ENCODE results near the gene PADI1.

PADI1 gene

DNA sequence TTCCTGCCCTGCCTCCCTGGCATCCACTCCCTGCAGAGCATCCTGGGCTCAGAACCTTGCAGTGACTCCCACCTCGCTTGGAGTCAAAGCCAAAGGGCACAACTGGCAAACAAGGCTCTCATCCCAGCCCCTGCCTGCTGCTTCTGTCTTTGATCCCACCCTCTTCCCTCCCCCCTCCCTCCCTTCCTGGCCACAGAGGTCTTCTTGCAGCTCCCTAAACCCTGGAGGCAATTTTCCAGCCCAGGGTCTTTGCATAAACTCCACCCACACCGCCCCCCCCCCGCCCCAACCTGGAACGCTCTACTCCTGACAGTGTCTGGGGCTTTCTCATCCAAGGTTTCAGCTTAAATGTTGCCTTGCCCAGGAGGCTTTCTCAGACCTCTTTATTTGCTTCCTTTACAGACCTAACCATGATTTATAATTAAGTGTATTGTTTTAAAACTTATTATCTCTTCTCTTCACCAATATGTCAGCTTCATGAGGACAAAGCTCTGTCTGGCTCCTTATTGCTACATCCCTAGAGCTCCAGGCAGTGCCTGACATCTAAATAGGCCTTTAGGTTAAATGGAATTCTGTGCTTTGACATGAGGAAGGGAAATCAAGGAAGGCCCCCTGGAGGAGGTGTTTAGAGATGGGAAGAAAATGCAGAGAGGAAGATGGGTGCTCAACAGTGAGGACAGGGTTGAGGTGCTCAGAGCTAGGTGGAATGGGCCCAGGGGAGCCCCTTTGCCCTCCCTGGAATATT is 37.7 kb upstream of the PADI1 start:
- Histone ChIP-seq H3K36me3 (ENCODE audit: control insufficient read depth, insufficient read depth, low read length) (no peaks in the 10 kb centered on the region), H3K9me3 (ENCODE audit: control insufficient read depth, low read length) (no peaks in the 10 kb centered on the region), H3K27me3 (ENCODE audit: control insufficient read depth, insufficient read depth, low read length) (no peaks in the 10 kb centered on the region), H3K9ac (ENCODE audit: low read length) (no peak overlapping the region), H3K4me1 (ENCODE audit: control insufficient read depth, insufficient read depth, low read length) (no peaks in the 10 kb centered on the region), H3K4me3 (ENCODE audit: low read length) (no peak overlapping the region)

GRCh38 chr1:17167786-17168090 is 37.2 kb upstream of the PADI1 start:
- Histone ChIP-seq H3K9ac (ENCODE audit: low read length) (no peak overlapping the region), H3K9me3 (ENCODE audit: control insufficient read depth, low read length) (no peaks in the 10 kb centered on the region), H3K4me1 (ENCODE audit: control insufficient read depth, insufficient read depth, low read length) (no peaks in the 10 kb centered on the region), H3K27me3 (ENCODE audit: control insufficient read depth, insufficient read depth, low read length) (no peaks in the 10 kb centered on the region), H3K4me3 (ENCODE audit: low read length) (no peak overlapping the region), H3K36me3 (ENCODE audit: control insufficient read depth, insufficient read depth, low read length) (no peaks in the 10 kb centered on the region)

GRCh38 chr1:17168091-17168876 is 36.6 kb upstream of the PADI1 start:
- H3K27me3 ChIP-seq (ENCODE audit: control insufficient read depth, insufficient read depth, low read length) = no peaks in the 10 kb centered on the region
- no peaks in the 10 kb centered on the region for H3K36me3 ChIP-seq (ENCODE audit: control insufficient read depth, insufficient read depth, low read length)
- no peaks in the 10 kb centered on the region for H3K9me3 ChIP-seq (ENCODE audit: control insufficient read depth, low read length)
- no peak overlapping the region for H3K9ac ChIP-seq (ENCODE audit: low read length)
- no peaks in the 10 kb centered on the region for H3K4me1 ChIP-seq (ENCODE audit: control insufficient read depth, insufficient read depth, low read length)
- H3K4me3 ChIP-seq (ENCODE audit: low read length) = no peak overlapping the region

- Histone ChIP-seq H3K9ac (ENCODE audit: low read length) (no peak overlapping the region), H3K36me3 (ENCODE audit: control insufficient read depth, insufficient read depth, low read length) (no peaks in the 10 kb centered on the region), H3K4me3 (ENCODE audit: low read length) (no peak overlapping the region), H3K27me3 (ENCODE audit: control insufficient read depth, insufficient read depth, low read length) (no peaks in the 10 kb centered on the region), H3K4me1 (ENCODE audit: control insufficient read depth, insufficient read depth, low read length) (no peaks in the 10 kb centered on the region), H3K9me3 (ENCODE audit: control insufficient read depth, low read length) (no peaks in the 10 kb centered on the region)
Observed at GRCh38 chr1:17170571-17170970, 34.4 kb upstream of the PADI1 start.

- no peak overlapping the region for H3K9ac ChIP-seq (ENCODE audit: low read length)
- no peaks in the 10 kb centered on the region for H3K36me3 ChIP-seq (ENCODE audit: control insufficient read depth, insufficient read depth, low read length)
Observed at GRCh38 chr1:17173217-17173616, 31.7 kb upstream of the PADI1 start.

DNA sequence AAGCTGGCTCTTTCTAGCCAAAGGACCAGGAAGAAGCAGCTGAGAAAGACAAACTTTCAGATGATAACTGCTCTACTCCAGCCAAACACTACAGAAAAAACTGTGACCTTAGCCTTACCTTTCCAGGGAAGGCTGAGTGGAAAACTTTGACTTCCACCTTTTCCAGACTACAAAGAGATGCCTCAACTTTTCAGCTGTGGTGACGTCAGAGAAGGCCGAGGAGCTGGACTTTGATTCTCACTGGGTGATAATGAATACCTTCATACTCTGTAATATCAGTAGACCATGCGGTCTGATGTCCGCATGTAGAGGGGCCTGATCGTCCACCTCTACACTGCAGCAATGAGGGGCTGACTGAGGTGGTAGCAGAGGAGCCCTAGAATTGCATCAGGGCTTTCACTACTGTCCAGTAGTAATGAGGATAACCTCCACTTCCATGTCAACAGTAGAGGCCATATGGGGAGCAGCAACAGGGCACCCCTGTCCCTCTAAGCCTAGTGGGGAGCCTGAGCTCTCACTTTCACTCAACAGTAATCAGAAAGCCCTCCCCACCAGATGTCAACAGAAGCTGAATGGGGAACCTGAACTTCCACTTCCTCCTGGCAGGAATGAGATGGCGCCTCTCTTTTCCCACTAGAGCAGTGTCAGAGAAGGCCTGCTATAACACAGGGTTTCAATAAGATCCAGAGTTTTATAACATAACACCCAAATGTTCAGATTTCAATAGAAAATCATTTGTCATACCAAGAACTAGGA is 28.4 kb upstream of the PADI1 start:
- H3K4me1 ChIP-seq (ENCODE audit: control insufficient read depth, insufficient read depth, low read length) = no peaks in the 10 kb centered on the region
- no peaks in the 10 kb centered on the region for H3K36me3 ChIP-seq (ENCODE audit: control insufficient read depth, insufficient read depth, low read length)
- H3K9ac ChIP-seq (ENCODE audit: low read length) = no peak overlapping the region
- no peaks in the 10 kb centered on the region for H3K27me3 ChIP-seq (ENCODE audit: control insufficient read depth, insufficient read depth, low read length)
- no peaks in the 10 kb centered on the region for H3K9me3 ChIP-seq (ENCODE audit: control insufficient read depth, low read length)
- no peak overlapping the region for H3K4me3 ChIP-seq (ENCODE audit: low read length)

More at GRCh38 chr1:17173217-17173616, 31.7 kb upstream of the PADI1 start:
- no peaks in the 10 kb centered on the region for H3K4me1 ChIP-seq (ENCODE audit: control insufficient read depth, insufficient read depth, low read length)
- H3K27me3 ChIP-seq (ENCODE audit: control insufficient read depth, insufficient read depth, low read length) = no peaks in the 10 kb centered on the region
- no peak overlapping the region for H3K4me3 ChIP-seq (ENCODE audit: low read length)
- H3K9me3 ChIP-seq (ENCODE audit: control insufficient read depth, low read length) = no peaks in the 10 kb centered on the region

GRCh38 chr1:17177651-17178050 is 27.3 kb upstream of the PADI1 start:
- peaks cover 3% of the 10 kb centered on the region for H3K27me3 ChIP-seq (ENCODE audit: control insufficient read depth, insufficient read depth, low read length)
- H3K9ac ChIP-seq (ENCODE audit: low read length) = no peak overlapping the region
- H3K36me3 ChIP-seq (ENCODE audit: control insufficient read depth, insufficient read depth, low read length) = no peaks in the 10 kb centered on the region
- no peaks in the 10 kb centered on the region for H3K9me3 ChIP-seq (ENCODE audit: control insufficient read depth, low read length)
- H3K4me3 ChIP-seq (ENCODE audit: low read length) = no peak overlapping the region
- H3K4me1 ChIP-seq (ENCODE audit: control insufficient read depth, insufficient read depth, low read length) = no peaks in the 10 kb centered on the region

GRCh38 chr1:17181781-17182464 is 23.0 kb upstream of the PADI1 start:
- Histone ChIP-seq H3K36me3 (ENCODE audit: control insufficient read depth, insufficient read depth, low read length) (no peaks in the 10 kb centered on the region), H3K4me1 (ENCODE audit: control insufficient read depth, insufficient read depth, low read length) (no peaks in the 10 kb centered on the region), H3K9ac (ENCODE audit: low read length) (no peak overlapping the region), H3K27me3 (ENCODE audit: control insufficient read depth, insufficient read depth, low read length) (peaks cover 3% of the 10 kb centered on the region), H3K9me3 (ENCODE audit: control insufficient read depth, low read length) (no peaks in the 10 kb centered on the region), H3K4me3 (ENCODE audit: low read length) (no peak overlapping the region)

- no peaks in the 10 kb centered on the region for H3K9me3 ChIP-seq (ENCODE audit: control insufficient read depth, low read length)
- no peaks in the 10 kb centered on the region for H3K4me1 ChIP-seq (ENCODE audit: control insufficient read depth, insufficient read depth, low read length)
- H3K9ac ChIP-seq (ENCODE audit: low read length) = no peak overlapping the region
- no peaks in the 10 kb centered on the region for H3K36me3 ChIP-seq (ENCODE audit: control insufficient read depth, insufficient read depth, low read length)
- no peak overlapping the region for H3K4me3 ChIP-seq (ENCODE audit: low read length)
- peaks cover 3% of the 10 kb centered on the region for H3K27me3 ChIP-seq (ENCODE audit: control insufficient read depth, insufficient read depth, low read length)
Observed at GRCh38 chr1:17183388-17184160, 21.4 kb upstream of the PADI1 start.

DNA sequence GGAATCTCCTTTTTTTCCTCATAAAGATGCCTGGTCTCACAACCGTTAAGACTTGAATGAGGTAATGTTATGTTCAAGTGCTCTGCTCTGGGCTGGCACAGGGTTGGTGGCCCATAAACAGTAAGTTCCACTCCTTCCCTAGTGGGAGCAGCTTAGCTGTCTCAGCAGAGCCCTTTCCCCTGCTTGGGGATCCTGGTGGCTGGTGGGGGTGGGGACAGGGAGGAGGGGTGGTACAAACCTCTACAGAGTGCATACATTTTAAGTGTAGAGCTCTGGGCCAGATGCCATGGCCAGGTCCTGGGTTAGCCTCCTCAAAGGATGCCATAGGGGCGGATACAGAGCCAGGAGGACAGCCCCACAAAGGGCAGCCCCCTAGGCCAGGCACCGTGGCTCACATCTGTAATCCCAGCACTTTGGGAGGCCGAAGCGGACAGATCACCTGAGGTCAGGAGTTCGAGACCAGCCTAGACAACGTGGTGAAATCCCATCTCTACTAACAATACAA is 20.7 kb upstream of the PADI1 start:
- Histone ChIP-seq H3K4me3 (ENCODE audit: low read length) (no peak overlapping the region), H3K9ac (ENCODE audit: low read length) (no peak overlapping the region), H3K4me1 (ENCODE audit: control insufficient read depth, insufficient read depth, low read length) (no peaks in the 10 kb centered on the region), H3K9me3 (ENCODE audit: control insufficient read depth, low read length) (no peaks in the 10 kb centered on the region), H3K27me3 (ENCODE audit: control insufficient read depth, insufficient read depth, low read length) (peaks cover 3% of the 10 kb centered on the region), H3K36me3 (ENCODE audit: control insufficient read depth, insufficient read depth, low read length) (no peaks in the 10 kb centered on the region)

DNA sequence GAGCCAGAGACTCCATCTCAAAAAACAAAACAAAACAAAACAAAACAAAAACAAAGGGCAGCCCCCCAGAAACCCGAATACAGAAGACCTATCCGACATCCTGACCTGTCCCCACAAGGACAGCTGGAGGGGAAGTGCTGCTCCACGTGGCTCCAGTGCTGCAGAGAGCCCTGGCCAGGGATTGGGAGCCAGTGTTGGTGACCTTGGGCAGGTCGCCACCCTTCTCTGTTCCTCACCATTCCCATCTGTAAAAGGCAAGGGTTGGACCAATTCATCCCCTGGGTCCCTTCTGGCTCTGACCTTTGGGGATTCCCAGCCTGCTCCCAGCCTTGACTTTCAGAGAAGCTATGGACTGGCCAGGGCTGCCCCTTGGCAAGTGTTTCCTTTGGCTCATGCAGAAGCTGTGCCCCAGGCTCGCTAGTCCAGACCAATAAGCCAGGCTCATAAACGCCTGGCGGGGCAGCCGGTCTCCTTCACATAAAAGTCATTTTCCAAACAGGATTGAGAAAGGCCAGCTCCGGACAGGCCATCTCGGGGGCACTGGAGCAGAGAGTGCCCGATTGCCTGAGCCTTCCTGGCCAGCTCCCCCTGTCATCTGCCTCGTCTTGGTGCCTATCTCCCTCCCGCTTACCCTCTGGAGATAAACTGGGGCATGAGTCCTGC is 20.0 kb upstream of the PADI1 start:
- H3K9ac ChIP-seq (ENCODE audit: low read length) = no peak overlapping the region
- H3K4me1 ChIP-seq (ENCODE audit: control insufficient read depth, insufficient read depth, low read length) = no peaks in the 10 kb centered on the region
- no peaks in the 10 kb centered on the region for H3K36me3 ChIP-seq (ENCODE audit: control insufficient read depth, insufficient read depth, low read length)

More for the DNA sequence above, 20.0 kb upstream of the PADI1 start:
- Histone ChIP-seq H3K4me3 (ENCODE audit: low read length) (no peak overlapping the region), H3K27me3 (ENCODE audit: control insufficient read depth, insufficient read depth, low read length) (peaks cover 3% of the 10 kb centered on the region), H3K9me3 (ENCODE audit: control insufficient read depth, low read length) (no peaks in the 10 kb centered on the region)
